Sigmoid colon (tissue), 7 donors: Measurements from ENCODE around the gene SPTBN5. TPM values are rescaled to one million over a fixed set of nuclear protein-coding genes. Genes with fewer than 3 reads are reported as not detected.

Experiments
- DNase-seq: peaks from one replicate; pipeline ENCODE4 v3.0.0-alpha.2; 2019
- H3K27ac ChIP-seq, 4 donors: fragments of 200-600 bp; sonication (generic); one replicate each; pipeline ENCODE4 v1.5.1; 2016 to 2019; ENCODE audit warnings: mild to moderate bottlenecking in 1 of 4
- H3K27me3 ChIP-seq, 3 donors: fragments of 200-600 bp; sonication (generic); one replicate each; pipeline ENCODE4 v1.5.1; 2019; ENCODE audit warnings: mild to moderate bottlenecking in 1 of 3
- H3K36me3 ChIP-seq, 4 donors: fragments of 200-600 bp; sonication (generic); one replicate each; pipeline ENCODE4 v1.5.1; 2016 to 2019
- H3K4me1 ChIP-seq, 4 donors: fragments of 200-600 bp; sonication (generic); one replicate each; pipeline ENCODE4 v1.5.1; 2017 to 2019
- H3K4me3 ChIP-seq, 4 donors: fragments of 200-600 bp; sonication (generic); one replicate each; pipeline ENCODE4 v1.5.1; 2017 to 2019; ENCODE audit warnings: mild to moderate bottlenecking in 2 of 4, moderate library complexity in 1 of 4
- H3K9me3 ChIP-seq, 4 donors: fragments of 200-600 bp in 3 of 4; sonication (generic) in 3 of 4; one replicate each; pipeline versions ENCODE4 v1.5.1 to v1.6.1; 2013 to 2019
- CTCF ChIP-seq, 4 experiments: fragments of 450-650 bp in 3 of 4; fragments of 200-600 bp in 1 of 4; IDR thresholded peaks; one replicate each; pipeline ENCODE4 v1.5.1; 2016 to 2019; ENCODE audit warnings: antibody characterized with exemption in 4 of 4, mild to moderate bottlenecking in 3 of 4, moderate library complexity in 2 of 4
- EP300 ChIP-seq, 4 donors: sonication (generic); formaldehyde crosslinking; IDR thresholded peaks; one replicate each; pipeline ENCODE4 v1.6.1; 2017; ENCODE audit warnings: antibody characterized with exemption in 4 of 4
- POLR2A ChIP-seq, 2 donors: fragments of 450-650 bp; IDR thresholded peaks; one replicate each; pipeline ENCODE4 v1.6.1; 2016; ENCODE audit warnings: antibody characterized with exemption in 2 of 2, mild to moderate bottlenecking in 2 of 2, moderate library complexity in 2 of 2
- POLR2AphosphoS5 ChIP-seq, 4 donors: sonication (generic); formaldehyde crosslinking; IDR thresholded peaks; one replicate each; pipeline ENCODE4 v1.6.1; 2017; ENCODE audit warnings: antibody characterized with exemption in 4 of 4
- WGBS, 2 donors: extraction: QIAGEN DNeasy Blood & Tissue Kit; methylation state at CpG; one replicate each; pipeline ENCODE4 v1.1.7; 2013; 5-methylcytosine and 5-hydroxymethylcytosine counted together
- intact Hi-C: fragments of 100-400 bp; cut with DNase I; formaldehyde crosslinking; loops from one replicate; pipeline ENCODE4 v1.15.1; 2023
- polyA plus RNA-seq, 3 donors: library from polyadenylated mRNA; stranded (reverse); fragments of 200-250 nt; gene quantifications; one replicate each; pipeline ENCODE4 v1.2.3, GENCODE V29; 2013
- total RNA-seq, 4 donors: library from RNA; depleted of rRNA; stranded (reverse); fragments of >200 nt; gene quantifications; one replicate each; pipeline ENCODE4 v1.1.0, GENCODE V29; 2016
- donor health status: healthy with polysubstance abuse.
- donor health status: Bipolar disorder and iron deficiency.
- donor health status: healthy.

Gene SPTBN5
- total and polyA plus RNA-seq, 7 donors = under 0.01 to 2.3 (median 0.60) TPM

- H3K27me3 ChIP-seq = no peaks in the 10 kb centered on the region
- intact Hi-C loops = loop anchor here (5.0 kb wide), 1 partner anchor 131 kb away; the partner anchor contains the start of gene MAPKBP1
- no peaks in the 10 kb centered on the region for H3K9me3 ChIP-seq
- H3K27ac ChIP-seq = no peak overlapping the region
- DNase-seq = peak; percentile 50
- H3K36me3 ChIP-seq = peaks cover 0 to 25% (median 11%) of the 10 kb centered on the region in 4 donors
- 94% methylated on average over 13 of the region's 13 CpGs for WGBS, 2 donors
- TF ChIP-seq POLR2AphosphoS5 (IDR thresholded peaks at IDR 0.05) (no peak), EP300 (IDR thresholded peaks at IDR 0.05) (no peak), CTCF (IDR thresholded peaks at IDR 0.05) (no peak), POLR2A (IDR thresholded peaks at IDR 0.05) (no peak)
- no peak overlapping the region for H3K4me3 ChIP-seq
- peaks cover 0 to 11% (median 2%) of the 10 kb centered on the region in 4 donors for H3K4me1 ChIP-seq
Measured at GRCh38 chr15:41903782-41904181, 9.9 kb upstream of the SPTBN5 start.

DNA sequence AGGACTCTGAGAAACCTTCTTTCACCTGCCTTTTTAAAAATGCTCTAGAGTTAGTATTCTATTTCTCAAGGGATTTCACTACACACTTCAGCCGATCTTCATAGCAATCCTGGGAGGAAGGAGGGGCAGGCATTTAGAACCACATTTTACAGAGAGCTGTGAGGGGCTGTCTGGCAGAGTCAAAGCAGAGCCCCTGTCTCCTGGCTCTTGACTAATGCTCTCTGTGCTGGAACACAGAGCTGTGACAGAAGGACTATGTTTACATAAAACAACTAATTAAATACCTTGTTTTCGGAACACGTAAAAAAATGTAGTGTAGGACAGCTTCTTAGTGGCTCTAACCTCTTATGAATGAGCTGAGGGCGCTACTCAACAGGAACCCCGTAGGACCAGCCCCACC, 7.6 kb upstream of the SPTBN5 start:
- H3K4me1 ChIP-seq = peaks cover 0 to 11% (median 2%) of the 10 kb centered on the region in 4 donors
- H3K9me3 ChIP-seq = no peaks in the 10 kb centered on the region
- no peak for DNase-seq
- TF ChIP-seq EP300 (IDR thresholded peaks at IDR 0.05) = no peak
- TF ChIP-seq POLR2A (IDR thresholded peaks at IDR 0.05) = no peak
- no peak for TF ChIP-seq CTCF (IDR thresholded peaks at IDR 0.05)
- no peak for TF ChIP-seq POLR2AphosphoS5 (IDR thresholded peaks at IDR 0.05)
- no peak overlapping the region for H3K4me3 ChIP-seq
- intact Hi-C loops = loop anchor here (5.0 kb wide), 1 partner anchor 129 kb away; the partner anchor contains the start of gene MAPKBP1
- H3K27ac ChIP-seq = no peak overlapping the region
- WGBS, 2 donors = 84 to 94% methylated on average over 5 of the region's 5 CpGs
- no peaks in the 10 kb centered on the region for H3K27me3 ChIP-seq
- peaks cover 0 to 18% (median 8%) of the 10 kb centered on the region in 4 donors for H3K36me3 ChIP-seq

GRCh38 chr15:41900526-41901380, 6.9 kb upstream of the SPTBN5 start:
- intact Hi-C loops = loop anchor here (5.0 kb wide), 1 partner anchor 128 kb away; the partner anchor contains the start of gene MAPKBP1
- 94% methylated on average over 36 of the region's 36 CpGs for WGBS, 2 donors

DNA sequence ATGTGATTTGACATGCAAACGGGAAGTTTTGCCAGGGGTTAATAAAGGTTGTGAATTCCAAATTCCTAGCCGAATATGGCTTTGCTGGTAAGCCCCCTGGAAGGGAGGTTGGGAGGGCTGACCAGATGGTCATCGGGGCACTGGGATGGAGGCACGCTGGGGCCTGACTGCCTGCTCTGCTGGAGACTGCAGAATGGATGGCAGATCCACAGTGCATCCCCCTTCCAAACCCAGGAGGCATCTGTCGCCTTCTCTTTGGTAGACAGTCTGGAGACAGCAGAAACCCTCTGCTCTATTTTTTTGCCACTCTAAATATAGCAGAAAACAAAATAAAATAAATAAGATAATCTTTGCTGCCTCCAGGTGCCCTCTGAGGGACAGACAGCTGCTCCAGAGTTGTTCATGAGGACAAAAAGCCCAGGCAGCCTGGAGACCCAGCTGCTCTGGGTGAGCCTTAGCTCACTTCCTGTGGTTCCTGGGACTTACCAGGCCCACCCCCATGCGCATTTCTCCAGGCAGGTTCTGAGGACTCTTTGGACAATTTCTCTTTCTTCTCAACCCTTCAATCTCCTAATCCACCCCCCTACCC, 6.1 kb upstream of the SPTBN5 start:
- H3K9me3 ChIP-seq = no peaks in the 10 kb centered on the region
- H3K4me3 ChIP-seq = no peak overlapping the region
- no peak overlapping the region for H3K27ac ChIP-seq
- intact Hi-C loops = loop anchor here (5.0 kb wide), 1 partner anchor 128 kb away; the partner anchor contains the start of gene MAPKBP1
- WGBS, 2 donors = 86 to 91% methylated on average over 6 of the region's 6 CpGs
- no peak for TF ChIP-seq CTCF (IDR thresholded peaks at IDR 0.05)
- no peak for TF ChIP-seq EP300 (IDR thresholded peaks at IDR 0.05)
- no peak for TF ChIP-seq POLR2AphosphoS5 (IDR thresholded peaks at IDR 0.05)
- no peak for TF ChIP-seq POLR2A (IDR thresholded peaks at IDR 0.05)
- peaks cover 0 to 18% (median 8%) of the 10 kb centered on the region in 4 donors for H3K36me3 ChIP-seq
- H3K4me1 ChIP-seq = peaks cover 0 to 15% (median 6%) of the 10 kb centered on the region in 4 donors
- no peaks in the 10 kb centered on the region for H3K27me3 ChIP-seq
- no peak for DNase-seq

More at GRCh38 chr15:41900526-41901380, 6.9 kb upstream of the SPTBN5 start:
- H3K4me3 ChIP-seq = no peak overlapping the region
- H3K27ac ChIP-seq = no peak overlapping the region
- H3K9me3 ChIP-seq = no peaks in the 10 kb centered on the region
- no peak for TF ChIP-seq POLR2AphosphoS5 (IDR thresholded peaks at IDR 0.05)
- TF ChIP-seq POLR2A (IDR thresholded peaks at IDR 0.05) = no peak
- TF ChIP-seq EP300 (IDR thresholded peaks at IDR 0.05) = no peak
- no peak for TF ChIP-seq CTCF (IDR thresholded peaks at IDR 0.05)
- peaks cover 0 to 18% (median 8%) of the 10 kb centered on the region in 4 donors for H3K36me3 ChIP-seq
- peak; percentile 53 for DNase-seq
- H3K4me1 ChIP-seq = peaks cover 0 to 11% (median 2%) of the 10 kb centered on the region in 4 donors
- H3K27me3 ChIP-seq = no peaks in the 10 kb centered on the region
